Measurements from ENCODE around the gene SYMPK.
"Not testable (repeated sequence)": the region's sequence is repeated elsewhere in the genome, so short reads cannot be mapped to it uniquely, and the experiment has no call there.

The SYMPK gene

GRCh38 chr19:45885556-45886426 is 22.8 kb upstream of the SYMPK start, which contains the start of gene IRF2BP1:
TSS of gene IRF2BP1 (minus strand) at chr19:45886141. CDS start at chr19:45885774, 367 bp downstream.
- DNase-seq (ENCODE audit: low spot score): peak; percentile 92

- no peak for DNase-seq (ENCODE audit: low spot score)
Observed at GRCh38 chr19:45884682-45885555, 22.0 kb upstream of the SYMPK start.

DNA sequence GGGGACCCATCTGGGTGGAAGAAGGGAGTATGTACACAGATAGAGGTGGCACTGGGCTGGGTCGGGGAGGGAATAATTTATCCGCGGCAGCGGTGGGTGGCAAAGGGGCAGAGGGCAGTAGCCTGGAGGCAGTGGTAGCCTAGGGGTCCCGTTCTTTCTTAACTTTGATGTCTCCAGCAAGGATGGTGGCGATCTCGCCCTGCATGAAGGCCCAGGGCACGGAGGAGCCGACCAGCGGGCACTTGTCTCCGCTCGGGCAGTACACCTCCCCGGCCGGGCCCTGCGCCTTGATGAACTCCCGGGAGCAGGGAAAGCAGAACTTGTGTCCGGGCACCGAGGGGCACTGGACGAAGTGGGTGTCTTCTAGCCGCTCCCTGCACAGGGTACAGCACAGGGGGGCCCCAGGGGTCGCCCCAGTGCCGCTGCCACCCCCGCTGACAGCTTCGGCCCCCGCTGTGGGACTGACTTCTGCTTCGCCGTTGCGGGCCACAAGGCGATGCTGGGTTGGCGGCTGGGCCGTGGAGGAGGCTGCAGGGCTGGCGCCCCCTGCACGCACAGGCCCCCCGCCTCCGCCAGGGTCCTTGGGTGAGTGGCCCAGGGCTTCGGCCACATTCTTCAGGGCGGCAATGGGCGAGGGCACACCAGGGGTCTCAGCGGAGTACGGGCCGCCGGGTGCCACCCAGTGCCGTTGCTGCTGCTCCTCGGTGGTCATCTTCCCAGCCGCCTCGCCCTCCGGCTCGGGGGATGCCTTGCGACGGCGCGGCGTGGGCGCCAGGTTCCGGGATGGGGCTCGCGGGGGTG is 21.1 kb upstream of the SYMPK start:
- no peak for DNase-seq (ENCODE audit: low spot score)

GRCh38 chr19:45883586-45883880 is 20.6 kb upstream of the SYMPK start:
- no peak for DNase-seq (ENCODE audit: low spot score)

DNA sequence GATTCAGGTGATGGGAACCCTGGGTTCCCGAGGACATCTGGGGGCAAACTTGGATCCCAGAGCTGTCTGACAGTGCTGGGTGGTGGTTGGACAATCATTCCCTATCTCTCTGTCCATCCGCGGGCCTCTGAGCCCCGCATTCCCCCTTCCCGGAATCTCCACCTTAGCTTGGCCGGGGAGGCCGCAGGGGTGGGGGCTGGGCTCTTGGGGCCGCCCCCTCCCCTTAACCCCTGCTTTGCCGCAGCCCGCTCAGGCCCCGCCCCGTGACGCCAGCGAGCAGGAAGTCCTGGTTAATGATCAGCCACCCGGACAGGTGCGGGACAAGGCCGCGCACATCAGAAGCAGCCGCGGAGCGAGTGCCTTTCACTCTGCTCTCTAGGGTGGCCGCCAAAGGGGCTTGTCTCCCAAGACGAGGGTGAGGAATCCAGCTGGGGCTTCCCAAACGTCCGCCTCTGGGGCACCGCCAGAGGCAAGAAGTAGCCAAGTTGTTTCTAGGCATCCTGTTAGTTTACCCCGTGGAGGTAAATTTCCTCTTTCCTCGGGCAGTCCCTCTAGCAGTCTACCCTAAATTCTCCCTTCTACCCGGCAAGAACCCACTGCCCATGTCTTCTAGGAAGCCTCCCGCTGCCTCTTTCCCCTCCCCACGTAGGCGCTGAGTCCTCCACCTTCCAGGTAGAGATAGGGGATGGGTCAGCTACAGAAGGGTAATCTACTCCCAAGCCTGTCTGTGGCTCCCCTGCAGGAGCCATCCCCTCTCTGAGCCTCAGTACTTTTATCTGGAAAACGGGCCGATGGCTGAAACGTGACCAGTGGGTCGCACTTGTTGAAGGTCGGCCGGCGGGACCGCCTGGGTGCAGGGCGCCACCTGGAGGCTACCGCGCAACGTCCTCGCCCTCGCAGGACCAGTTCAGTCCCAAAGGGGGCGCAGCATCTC is 20.0 kb upstream of the SYMPK start:
- peak; percentile 90 for DNase-seq (ENCODE audit: low spot score)

GRCh38 chr19:45881909-45882528 is 19.1 kb upstream of the SYMPK start:
- peak; percentile 43 for DNase-seq (ENCODE audit: low spot score)

- DNase-seq (ENCODE audit: low spot score): no peak
Observed at GRCh38 chr19:45881082-45881908, 18.3 kb upstream of the SYMPK start.

GRCh38 chr19:45879971-45880370 is 17.0 kb upstream of the SYMPK start:
- no peak for DNase-seq (ENCODE audit: low spot score)

GRCh38 chr19:45879055-45879454 is 16.1 kb upstream of the SYMPK start:
- no peak for DNase-seq (ENCODE audit: low spot score)

DNA sequence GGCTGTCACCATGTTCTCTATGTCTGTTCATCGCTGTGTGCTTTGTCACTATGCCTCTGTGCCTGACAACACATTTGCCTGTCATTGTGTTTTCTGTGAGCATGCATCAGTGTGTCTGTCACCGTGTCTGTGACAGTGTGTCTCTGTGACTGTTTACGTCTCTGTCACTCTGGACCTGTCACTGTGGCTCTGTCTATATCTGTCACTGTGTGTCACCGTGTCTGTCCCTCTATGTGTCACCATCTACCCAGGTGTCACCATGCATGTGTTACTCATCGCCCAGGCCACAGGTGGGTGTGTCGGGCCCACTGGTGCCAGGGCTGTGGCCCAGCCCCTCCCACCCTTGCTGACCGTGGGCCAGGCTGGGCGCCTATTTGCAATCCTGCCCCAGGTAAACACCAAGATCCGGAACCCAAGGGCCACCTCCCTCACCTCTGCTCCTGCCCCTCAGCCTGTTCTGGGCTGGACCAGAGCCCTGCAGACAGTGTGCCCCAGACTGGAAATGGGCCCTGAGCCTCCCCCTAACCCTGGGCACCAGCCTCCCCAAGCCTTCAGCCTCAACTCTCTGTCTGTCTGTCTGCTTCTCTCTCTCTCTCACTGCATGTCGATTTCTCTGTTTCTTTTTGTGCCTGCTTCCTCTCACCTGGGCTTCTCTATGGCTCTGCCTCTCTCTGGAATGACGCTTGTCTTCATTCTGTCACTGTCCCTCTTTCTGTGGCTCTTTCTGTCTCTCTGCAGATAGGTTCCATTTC is 15.3 kb upstream of the SYMPK start:
- peak; percentile 59 for DNase-seq (ENCODE audit: low spot score)

DNA sequence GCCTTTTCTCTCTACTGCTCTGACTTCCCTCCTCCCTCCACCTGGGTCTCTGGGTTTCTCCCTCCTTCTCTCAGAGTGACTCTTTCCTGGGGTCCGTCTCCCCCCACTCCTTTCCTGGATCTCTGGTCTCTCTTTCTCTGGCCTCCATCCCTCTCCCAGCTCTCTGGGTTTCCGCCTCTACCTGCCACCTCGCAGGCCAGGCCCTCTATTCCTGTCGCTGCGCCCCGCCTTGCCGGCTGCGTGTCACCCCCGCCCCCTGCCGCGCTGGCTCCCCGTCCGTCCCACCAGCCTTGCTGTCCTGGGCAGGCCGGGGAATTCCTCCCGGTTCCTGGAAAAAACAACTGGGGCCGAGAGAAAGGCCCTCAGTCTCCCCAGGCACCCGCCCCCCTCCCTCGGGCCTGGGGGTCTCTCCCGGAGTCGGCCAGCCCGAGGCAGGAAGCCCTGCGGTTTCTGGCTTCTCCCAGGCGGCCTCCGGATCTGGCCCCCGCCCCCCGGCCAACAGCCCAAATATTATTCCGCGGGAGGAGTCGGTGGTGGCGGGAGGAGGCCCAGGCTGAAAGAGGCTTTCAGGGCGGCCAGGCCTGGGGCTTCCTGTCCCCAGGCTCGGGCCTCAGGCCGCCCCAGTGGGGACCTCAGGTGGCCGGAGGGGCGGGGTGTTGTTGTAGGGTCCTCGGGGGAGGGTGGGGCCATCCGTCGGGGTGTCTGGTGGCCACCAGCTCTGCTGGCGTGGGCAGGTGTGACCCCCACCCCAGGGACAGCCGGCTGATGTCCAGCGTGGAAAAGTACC is 13.7 kb upstream of the SYMPK start:
- peak; percentile 48 for DNase-seq (ENCODE audit: low spot score)

DNA sequence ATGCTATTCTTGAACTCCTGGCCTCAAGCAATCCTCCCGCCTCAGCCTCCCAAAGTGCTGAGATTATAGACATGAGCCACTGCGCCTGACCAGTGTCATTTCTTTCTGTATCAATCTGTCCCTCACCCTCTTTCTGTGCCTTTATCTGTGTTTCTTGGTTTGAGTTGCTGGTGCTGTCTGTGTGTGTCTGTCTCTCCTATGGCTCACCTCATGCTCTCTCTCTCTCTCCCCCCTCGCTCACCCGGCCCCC is 13.1 kb upstream of the SYMPK start:
- no peak for DNase-seq (ENCODE audit: low spot score)

GRCh38 chr19:45874620-45874966 is 11.6 kb upstream of the SYMPK start:
- DNase-seq (ENCODE audit: low spot score): no peak

GRCh38 chr19:45873219-45873772 is 10.3 kb upstream of the SYMPK start:
- no peak for DNase-seq (ENCODE audit: low spot score)

- DNase-seq (ENCODE audit: low spot score): no peak
Observed at GRCh38 chr19:45872095-45872919, 9.4 kb upstream of the SYMPK start.

DNA sequence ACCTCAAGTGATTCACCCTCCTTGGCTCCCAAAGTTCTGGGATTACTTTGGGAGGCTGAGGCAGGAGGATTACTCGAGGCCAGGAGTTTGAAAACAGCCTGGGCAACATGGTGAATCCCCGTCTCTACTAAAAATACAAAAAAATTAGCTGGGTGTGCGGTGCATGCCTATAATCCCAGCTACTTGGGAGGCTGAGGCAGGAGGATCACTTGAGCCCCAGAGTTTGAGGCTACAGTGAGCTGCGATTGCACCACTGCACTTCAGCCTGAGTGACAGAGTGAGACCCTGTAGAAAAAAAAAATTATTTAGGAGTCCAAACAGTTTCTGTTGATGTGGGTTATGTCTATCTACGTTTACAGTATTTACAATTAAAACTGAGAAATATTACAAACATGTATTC is 7.9 kb upstream of the SYMPK start:
- no peak for DNase-seq (ENCODE audit: low spot score)

GRCh38 chr19:45867241-45867640 is 4.3 kb upstream of the SYMPK start:
- not testable (repeated sequence) for DNase-seq (ENCODE audit: low spot score)

All from kidney tubule cell (primary cell).